Tibial nerve (tissue), 4 donors: ENCODE results near the gene CD163L1.

Experiments used
- EP300 ChIP-seq, 2 donors: sonication (generic); formaldehyde crosslinking; IDR thresholded peaks; one replicate each; pipeline ENCODE4 v1.6.1; 2017; ENCODE audit warnings: antibody characterized with exemption in 2 of 2, mild to moderate bottlenecking in 1 of 2
- TF ChIP-seq, protein P1 (sequence below), 5 experiments: fragments of 200-600 bp in 3 of 5; fragments of 450-650 bp in 2 of 5; sonication (generic) in 3 of 5; IDR thresholded peaks; one replicate each; pipeline ENCODE4 v1.5.1; 2016 to 2019; ENCODE audit warnings: antibody characterized with exemption in 5 of 5, mild to moderate bottlenecking in 3 of 5, moderate library complexity in 2 of 5

DNA sequence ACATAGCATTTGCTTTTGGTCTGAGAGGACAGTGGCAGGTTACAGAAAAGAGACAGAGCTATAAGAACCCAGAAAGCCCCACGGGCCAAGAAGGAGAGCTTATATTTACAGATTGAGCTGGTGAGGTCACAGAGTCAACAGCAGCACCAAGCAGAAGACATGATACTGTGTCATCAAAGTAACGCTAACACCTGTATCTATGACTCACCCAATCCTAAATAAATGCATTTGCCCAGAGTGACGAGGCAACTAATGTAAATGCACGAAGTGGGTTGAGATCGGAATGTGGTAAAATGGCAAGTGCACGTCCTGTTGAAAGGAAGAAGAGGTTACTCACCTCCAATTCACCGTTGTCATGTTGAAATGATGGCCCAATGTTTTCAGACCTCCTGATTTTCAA is 6.7 kb upstream of the CD163L1 start:
- TF ChIP-seq, protein P1, sequence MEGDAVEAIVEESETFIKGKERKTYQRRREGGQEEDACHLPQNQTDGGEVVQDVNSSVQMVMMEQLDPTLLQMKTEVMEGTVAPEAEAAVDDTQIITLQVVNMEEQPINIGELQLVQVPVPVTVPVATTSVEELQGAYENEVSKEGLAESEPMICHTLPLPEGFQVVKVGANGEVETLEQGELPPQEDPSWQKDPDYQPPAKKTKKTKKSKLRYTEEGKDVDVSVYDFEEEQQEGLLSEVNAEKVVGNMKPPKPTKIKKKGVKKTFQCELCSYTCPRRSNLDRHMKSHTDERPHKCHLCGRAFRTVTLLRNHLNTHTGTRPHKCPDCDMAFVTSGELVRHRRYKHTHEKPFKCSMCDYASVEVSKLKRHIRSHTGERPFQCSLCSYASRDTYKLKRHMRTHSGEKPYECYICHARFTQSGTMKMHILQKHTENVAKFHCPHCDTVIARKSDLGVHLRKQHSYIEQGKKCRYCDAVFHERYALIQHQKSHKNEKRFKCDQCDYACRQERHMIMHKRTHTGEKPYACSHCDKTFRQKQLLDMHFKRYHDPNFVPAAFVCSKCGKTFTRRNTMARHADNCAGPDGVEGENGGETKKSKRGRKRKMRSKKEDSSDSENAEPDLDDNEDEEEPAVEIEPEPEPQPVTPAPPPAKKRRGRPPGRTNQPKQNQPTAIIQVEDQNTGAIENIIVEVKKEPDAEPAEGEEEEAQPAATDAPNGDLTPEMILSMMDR (IDR thresholded peaks at IDR 0.05) = no peak
- TF ChIP-seq EP300 (IDR thresholded peaks at IDR 0.05) = no peak
